Left lung (tissue), 10 donors: ENCODE measurements around the gene KRT4. TPM values are rescaled to one million over a fixed set of nuclear protein-coding genes. Genes with fewer than 3 reads are reported as not detected.

ENCODE experiments used
- ATAC-seq: fragments of 200-7000 bp; cut with Tn5 transposase; one replicate; pipeline ENCODE4 v1.9.1; 2020; ENCODE audit warnings: moderate library complexity
- DNase-seq, 4 donors: peaks; one replicate each; pipeline ENCODE4 v3.0.0-alpha.2; 2013 to 2020
- H3K27ac ChIP-seq, 2 donors: fragments of 200-600 bp; sonication (generic) in 1 of 2; one replicate each; pipeline versions ENCODE4 v1.5.0 to v1.8.0; 2020 to 2021
- H3K27me3 ChIP-seq, 2 donors: fragments of 200-600 bp; sonication (generic) in 1 of 2; one replicate each; pipeline versions ENCODE4 v1.5.0 to v1.8.0; 2020 to 2021
- H3K36me3 ChIP-seq, 2 donors: fragments of 200-600 bp; sonication (generic) in 1 of 2; one replicate each; pipeline versions ENCODE4 v1.5.0 to v1.8.0; 2020 to 2021
- H3K4me1 ChIP-seq, 2 donors: fragments of 200-600 bp; one replicate each; pipeline ENCODE4 v1.8.0; 2021
- H3K4me3 ChIP-seq, 2 donors: fragments of 200-600 bp; sonication (generic) in 1 of 2; one replicate each; pipeline versions ENCODE4 v1.5.0 to v1.8.0; 2020 to 2021; ENCODE audit warnings: mild to moderate bottlenecking in 1 of 2
- H3K9me3 ChIP-seq, 2 donors: fragments of 200-600 bp; sonication (generic) in 1 of 2; one replicate each; pipeline versions ENCODE4 v1.5.0 to v1.8.0; 2020 to 2021
- intact Hi-C, 2 donors: fragments of 100-400 bp; cut with DNase I; formaldehyde crosslinking; loops; one replicate each; pipeline versions ENCODE4 v1.11.2 to v1.14.2; 2022
- polyA plus RNA-seq, 6 donors: library from polyadenylated mRNA; unstranded; fragments of 120-200 nt; gene quantifications; one replicate each; pipeline ENCODE4 v1.2.1, GENCODE V29; 2013; ENCODE audit not compliant: insufficient read length in 6 of 6
- total RNA-seq, 2 donors: library from RNA; stranded (reverse); fragmentation: NEBNext Ultra II Directional; extraction: Animal tissue kit (Norgen Biotek cat#: 25700); gene quantifications; one replicate each; pipeline ENCODE4 v1.2.1, GENCODE V29; 2021
- TF ChIP-seq, protein P1 (sequence below), 2 donors: fragments of 200-600 bp; sonication (generic) in 1 of 2; IDR thresholded peaks; one replicate each; pipeline versions ENCODE4 v1.5.0 to v1.8.0; 2021; ENCODE audit warnings: antibody characterized with exemption in 2 of 2
- donor health status: DM: no; HTN: yes; CAD: no.
- donor health status: DM: no; HTN: no; CAD: no.

The KRT4 gene
- total and polyA plus RNA-seq, 8 donors = 0.47 to 9.4 (median 2.6) TPM

DNA sequence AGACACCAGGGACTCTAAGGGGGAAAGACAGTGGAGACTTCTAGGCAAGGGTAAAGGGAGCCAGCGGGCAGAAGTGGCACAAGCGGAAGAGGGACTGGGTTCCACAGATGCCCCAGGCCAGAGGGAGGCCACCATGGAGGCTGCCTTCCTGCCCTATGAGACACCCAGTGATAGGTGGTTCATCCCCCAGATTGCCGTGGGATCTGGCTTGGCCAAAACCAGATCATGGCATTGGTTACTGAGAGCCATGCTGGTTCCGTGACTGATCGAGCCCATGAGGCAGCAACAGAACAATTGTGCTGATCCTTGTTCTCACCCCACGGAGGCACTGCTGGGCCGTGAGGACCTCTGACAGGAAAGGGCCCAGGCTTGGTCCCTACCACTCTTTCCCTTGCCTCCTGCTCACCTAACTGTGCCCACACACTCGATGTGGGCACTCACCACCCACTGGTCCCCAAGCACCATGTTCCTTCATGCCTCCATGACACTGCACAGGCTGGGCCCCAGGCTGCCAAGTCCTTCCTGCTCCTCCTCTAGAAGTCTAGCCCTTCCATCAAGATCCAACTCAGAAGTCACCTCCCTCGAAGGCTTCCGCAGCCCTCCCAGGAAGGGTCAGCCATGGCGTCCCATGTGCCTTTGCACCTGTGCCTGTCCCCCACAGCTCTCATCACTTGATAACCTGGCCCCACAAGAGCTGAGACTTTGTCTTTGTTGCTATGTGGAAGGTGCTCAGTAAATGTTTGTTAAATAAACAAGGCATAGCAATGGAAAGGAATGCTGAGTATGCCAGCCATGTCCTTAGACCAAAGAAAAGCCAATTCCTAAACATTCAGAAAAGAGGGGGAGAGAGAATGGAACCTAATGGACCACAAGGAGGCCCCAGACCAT is 12.9 kb upstream of the KRT4 start:
- DNase-seq (no peak), ATAC-seq (peak; percentile 44)
- H3K27me3 ChIP-seq = peaks cover 0 to 34% of the 10 kb centered on the region in 2 donors
- H3K4me3 ChIP-seq = no peak overlapping the region
- TF ChIP-seq, protein P1, sequence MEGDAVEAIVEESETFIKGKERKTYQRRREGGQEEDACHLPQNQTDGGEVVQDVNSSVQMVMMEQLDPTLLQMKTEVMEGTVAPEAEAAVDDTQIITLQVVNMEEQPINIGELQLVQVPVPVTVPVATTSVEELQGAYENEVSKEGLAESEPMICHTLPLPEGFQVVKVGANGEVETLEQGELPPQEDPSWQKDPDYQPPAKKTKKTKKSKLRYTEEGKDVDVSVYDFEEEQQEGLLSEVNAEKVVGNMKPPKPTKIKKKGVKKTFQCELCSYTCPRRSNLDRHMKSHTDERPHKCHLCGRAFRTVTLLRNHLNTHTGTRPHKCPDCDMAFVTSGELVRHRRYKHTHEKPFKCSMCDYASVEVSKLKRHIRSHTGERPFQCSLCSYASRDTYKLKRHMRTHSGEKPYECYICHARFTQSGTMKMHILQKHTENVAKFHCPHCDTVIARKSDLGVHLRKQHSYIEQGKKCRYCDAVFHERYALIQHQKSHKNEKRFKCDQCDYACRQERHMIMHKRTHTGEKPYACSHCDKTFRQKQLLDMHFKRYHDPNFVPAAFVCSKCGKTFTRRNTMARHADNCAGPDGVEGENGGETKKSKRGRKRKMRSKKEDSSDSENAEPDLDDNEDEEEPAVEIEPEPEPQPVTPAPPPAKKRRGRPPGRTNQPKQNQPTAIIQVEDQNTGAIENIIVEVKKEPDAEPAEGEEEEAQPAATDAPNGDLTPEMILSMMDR (IDR thresholded peaks at IDR 0.05) = no peak
- intact Hi-C loops = no loop called here
- no peaks in the 10 kb centered on the region for H3K9me3 ChIP-seq
- H3K4me1 ChIP-seq = no peaks in the 10 kb centered on the region
- no peak overlapping the region for H3K27ac ChIP-seq
- H3K36me3 ChIP-seq = no peaks in the 10 kb centered on the region

DNA sequence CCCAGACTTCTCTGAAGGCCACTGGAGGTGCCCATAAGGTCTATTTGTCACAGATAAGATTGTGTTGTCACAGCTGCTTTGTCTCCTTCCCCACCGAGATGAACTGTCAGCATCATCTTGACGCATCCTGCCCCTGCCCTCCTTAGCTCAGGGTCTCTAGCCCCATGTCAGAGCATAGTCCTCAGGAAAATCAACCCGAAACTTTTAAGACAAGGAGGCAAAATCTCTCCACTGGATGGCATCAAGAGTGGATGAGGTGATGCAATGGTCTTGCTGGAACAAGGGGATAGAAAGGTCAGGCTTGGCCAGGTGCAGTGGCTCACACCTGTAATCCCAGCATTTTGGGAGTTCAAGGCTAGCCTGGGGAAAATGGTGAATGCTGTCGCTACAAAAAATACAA is 12.0 kb upstream of the KRT4 start:
- no peaks in the 10 kb centered on the region for H3K4me1 ChIP-seq
- DNase-seq (no peak), ATAC-seq (no peak)
- H3K27me3 ChIP-seq = peaks cover 0 to 43% of the 10 kb centered on the region in 2 donors
- intact Hi-C loops = no loop called here
- H3K4me3 ChIP-seq = no peak overlapping the region
- H3K9me3 ChIP-seq = no peaks in the 10 kb centered on the region
- TF ChIP-seq, protein P1 (IDR thresholded peaks at IDR 0.05) = no peak
- no peaks in the 10 kb centered on the region for H3K36me3 ChIP-seq
- H3K27ac ChIP-seq = no peak overlapping the region

DNA sequence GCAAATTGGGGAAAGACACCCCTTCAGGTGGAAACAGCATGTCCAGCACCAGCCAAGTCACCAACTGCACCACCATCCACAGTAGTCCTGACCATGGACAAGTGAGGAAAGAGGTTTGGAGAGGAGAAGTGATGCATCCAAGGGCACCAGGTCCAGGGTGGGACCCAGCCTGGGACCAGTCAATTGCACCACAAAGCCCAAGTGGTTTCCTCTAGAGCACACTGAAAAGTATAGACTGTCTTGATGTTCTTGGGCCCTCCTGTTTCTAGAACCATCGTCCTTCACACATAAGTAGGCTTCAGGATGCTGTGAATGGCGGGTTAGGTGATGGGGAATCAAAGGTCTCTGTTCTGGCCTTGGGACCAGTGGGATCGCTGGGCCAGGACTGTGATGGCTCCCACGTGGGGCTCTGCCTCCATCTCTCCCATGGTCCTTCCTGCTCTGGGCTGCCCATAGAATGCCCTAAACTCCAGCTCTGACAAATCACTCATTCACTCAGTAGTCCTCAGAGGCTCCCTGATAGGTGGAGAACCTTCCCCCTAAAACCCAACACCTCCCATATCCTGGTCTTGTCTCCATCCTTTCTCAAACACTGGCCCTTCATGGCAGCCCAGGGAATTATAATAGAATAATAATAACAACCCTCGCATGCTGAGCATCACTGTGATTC is 11.0 kb upstream of the KRT4 start:
- no peak overlapping the region for H3K27ac ChIP-seq
- TF ChIP-seq, protein P1 (IDR thresholded peaks at IDR 0.05) = no peak
- DNase-seq = no peak
- H3K4me3 ChIP-seq = no peak overlapping the region
- intact Hi-C loops = no loop called here
- no peaks in the 10 kb centered on the region for H3K36me3 ChIP-seq
- no peaks in the 10 kb centered on the region for H3K9me3 ChIP-seq
- H3K27me3 ChIP-seq = peaks cover 0 to 54% of the 10 kb centered on the region in 2 donors
- H3K4me1 ChIP-seq = no peaks in the 10 kb centered on the region
- ATAC-seq = no peak

DNA sequence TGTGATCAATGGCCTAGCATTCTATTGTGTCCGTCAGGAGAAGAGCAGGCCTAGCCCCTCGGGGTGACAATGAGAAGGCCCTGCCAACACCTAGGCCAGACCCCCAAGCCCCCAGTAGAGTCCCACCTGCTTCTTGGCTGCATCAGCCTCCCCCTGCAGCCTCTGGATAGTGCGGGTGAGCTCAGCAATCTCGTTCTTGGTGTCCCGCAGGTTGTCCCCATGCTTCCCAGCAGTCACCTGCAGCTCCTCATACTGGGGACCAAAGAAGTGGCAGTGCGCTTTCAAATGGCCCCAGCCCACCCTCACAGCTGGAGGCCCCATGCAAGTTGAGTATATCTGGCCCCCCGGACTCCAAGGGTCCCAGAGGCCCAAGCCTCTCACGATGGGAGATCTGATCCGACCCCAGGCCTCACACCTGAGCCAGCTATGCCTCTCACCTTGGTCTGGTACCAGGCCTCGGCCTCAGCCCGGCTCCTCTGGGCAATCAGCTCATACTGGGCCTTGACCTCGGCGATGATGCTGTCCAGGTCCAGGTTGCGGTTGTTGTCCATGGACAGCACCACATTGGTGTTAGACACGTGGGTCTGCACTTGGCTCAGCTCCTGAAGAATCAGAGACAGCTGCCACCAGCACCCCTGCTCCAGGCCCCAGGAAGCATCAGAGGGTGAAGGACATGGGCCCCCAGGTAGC is 10.0 kb upstream of the KRT4 start:
- Histone ChIP-seq H3K4me1 (no peaks in the 10 kb centered on the region), H3K4me3 (no peak overlapping the region), H3K36me3 (no peaks in the 10 kb centered on the region), H3K27me3 (peaks cover 0 to 64% of the 10 kb centered on the region in 2 donors), H3K27ac (no peak overlapping the region), H3K9me3 (no peaks in the 10 kb centered on the region)
- ATAC-seq (no peak), DNase-seq (no peak)
- intact Hi-C loops = no loop called here
- TF ChIP-seq, protein P1 (IDR thresholded peaks at IDR 0.05) = no peak
